Duodenal mucosa (tissue), 2 donors: Measurements from ENCODE around the gene DNAI4.
A peak's percentile ranks its signal among the peaks of the same experiment; 100 is the strongest.
"Not testable (repeated sequence)": the region's sequence is repeated elsewhere in the genome, so short reads cannot be mapped to it uniquely, and the experiment has no call there.

Source experiments
- H3K27ac ChIP-seq: one replicate; pipeline ENCODE4 v1.7.0; 2013; ENCODE audit warnings: low read depth, low read length
- H3K27me3 ChIP-seq, 2 donors: one replicate each; pipeline ENCODE4 v1.7.0; 2013; ENCODE audit warnings: low read length in 2 of 2, control low read depth in 1 of 2; ENCODE audit not compliant: insufficient read depth in 2 of 2, control insufficient read depth in 1 of 2
- H3K36me3 ChIP-seq, 2 donors: one replicate each; pipeline ENCODE4 v1.7.0; 2013; ENCODE audit warnings: low read length in 2 of 2, control low read depth in 1 of 2; ENCODE audit not compliant: insufficient read depth in 2 of 2, control insufficient read depth in 1 of 2
- H3K4me1 ChIP-seq, 2 donors: one replicate each; pipeline ENCODE4 v1.7.0; 2013; ENCODE audit warnings: low read length in 2 of 2, control low read depth in 1 of 2; ENCODE audit not compliant: insufficient read depth in 2 of 2, control insufficient read depth in 1 of 2
- H3K4me3 ChIP-seq, 2 donors: one replicate each; pipeline ENCODE4 v1.7.0; 2013; ENCODE audit warnings: low read length in 2 of 2, low read depth in 1 of 2
- H3K9ac ChIP-seq, 2 donors: one replicate each; pipeline ENCODE4 v1.7.0; 2013; ENCODE audit warnings: low read length in 2 of 2, low read depth in 1 of 2
- H3K9me3 ChIP-seq, 2 donors: one replicate each; pipeline ENCODE4 v1.7.0; 2013; ENCODE audit warnings: low read length in 2 of 2, control low read depth in 1 of 2; ENCODE audit not compliant: control insufficient read depth in 1 of 2

DNAI4 gene

GRCh38 chr1:66924756-66925557 lies at the start of gene DNAI4, which contains the start of gene MIER1:
TSS of gene DNAI4 (minus strand) at chr1:66924856. CDS start at chr1:66924831, 25 bp downstream.
TSS of gene MIER1 (plus strand) at chr1:66924990. CDS start at chr1:66925029, 39 bp downstream.
- H3K4me3 ChIP-seq = peak within 1 kb of the TSS; percentile 85 to 86
- H3K36me3 ChIP-seq = no peaks in the 10 kb centered on the region
- H3K4me1 ChIP-seq = peaks cover 22 to 32% of the 10 kb centered on the region in 2 donors
- no peaks in the 10 kb centered on the region for H3K9me3 ChIP-seq
- H3K27ac ChIP-seq = peak within 1 kb of the TSS; percentile 89
- H3K9ac ChIP-seq = peak within 1 kb of the TSS; percentile 73 to 86
- no peaks in the 10 kb centered on the region for H3K27me3 ChIP-seq

- no peak overlapping the region for H3K9ac ChIP-seq
- H3K4me1 ChIP-seq = no peaks in the 10 kb centered on the region
- peaks cover 32 to 54% of the 10 kb centered on the region in 2 donors for H3K36me3 ChIP-seq
- H3K4me3 ChIP-seq = no peak overlapping the region
- no peaks in the 10 kb centered on the region for H3K27me3 ChIP-seq
- no peak overlapping the region for H3K27ac ChIP-seq
- no peaks in the 10 kb centered on the region for H3K9me3 ChIP-seq
Measured at GRCh38 chr1:66968574-66968973, 43.9 kb upstream of the DNAI4 start.

GRCh38 chr1:66966188-66966873 lies 41.7 kb upstream of the DNAI4 start:
- H3K27me3 ChIP-seq, H3K9ac ChIP-seq, H3K4me3 ChIP-seq, H3K4me1 ChIP-seq, H3K9me3 ChIP-seq, H3K27ac ChIP-seq: not testable (repeated sequence)
- peaks cover 26 to 65% of the 10 kb centered on the region in 2 donors for H3K36me3 ChIP-seq

- peaks cover 13 to 62% of the 10 kb centered on the region in 2 donors for H3K36me3 ChIP-seq
- no peaks in the 10 kb centered on the region for H3K27me3 ChIP-seq
- H3K4me1 ChIP-seq = no peaks in the 10 kb centered on the region
- no peak overlapping the region for H3K27ac ChIP-seq
- H3K9ac ChIP-seq = no peak overlapping the region
- no peaks in the 10 kb centered on the region for H3K9me3 ChIP-seq
- H3K4me3 ChIP-seq = no peak overlapping the region
Measured at GRCh38 chr1:66957938-66958337, 33.3 kb upstream of the DNAI4 start.

- Histone ChIP-seq H3K4me3 (no peak overlapping the region), H3K27me3 (no peaks in the 10 kb centered on the region), H3K27ac (no peak overlapping the region), H3K4me1 (no peaks in the 10 kb centered on the region), H3K36me3 (peaks cover 10 to 55% of the 10 kb centered on the region in 2 donors), H3K9me3 (no peaks in the 10 kb centered on the region), H3K9ac (no peak overlapping the region)
Measured at GRCh38 chr1:66954208-66954607, 29.6 kb upstream of the DNAI4 start.

- peaks cover 20 to 69% of the 10 kb centered on the region in 2 donors for H3K36me3 ChIP-seq
Measured at GRCh38 chr1:66951513-66951912, 26.9 kb upstream of the DNAI4 start.

GRCh38 chr1:66947267-66947666 lies 22.6 kb upstream of the DNAI4 start:
- Histone ChIP-seq H3K27ac (no peak overlapping the region), H3K4me1 (no peaks in the 10 kb centered on the region), H3K9ac (no peak overlapping the region), H3K9me3 (no peaks in the 10 kb centered on the region), H3K36me3 (peaks cover 22 to 52% of the 10 kb centered on the region in 2 donors), H3K27me3 (no peaks in the 10 kb centered on the region), H3K4me3 (no peak overlapping the region)

More at GRCh38 chr1:66951513-66951912, 26.9 kb upstream of the DNAI4 start:
- Histone ChIP-seq H3K9me3 (no peaks in the 10 kb centered on the region), H3K4me3 (no peak overlapping the region), H3K4me1 (no peaks in the 10 kb centered on the region), H3K9ac (no peak overlapping the region), H3K27me3 (no peaks in the 10 kb centered on the region), H3K27ac (no peak overlapping the region)

GRCh38 chr1:66945316-66945715 lies 20.7 kb upstream of the DNAI4 start:
- Histone ChIP-seq H3K27ac (no peak overlapping the region), H3K9me3 (no peaks in the 10 kb centered on the region), H3K27me3 (no peaks in the 10 kb centered on the region), H3K36me3 (peaks cover 22 to 41% of the 10 kb centered on the region in 2 donors), H3K4me3 (no peak overlapping the region), H3K4me1 (peaks cover 5 to 7% of the 10 kb centered on the region in 2 donors), H3K9ac (no peak overlapping the region)

GRCh38 chr1:66944330-66945274 lies 19.9 kb upstream of the DNAI4 start:
- no peak overlapping the region for H3K27ac ChIP-seq
- peaks cover 22 to 39% of the 10 kb centered on the region in 2 donors for H3K36me3 ChIP-seq
- no peak overlapping the region for H3K9ac ChIP-seq
- H3K27me3 ChIP-seq = no peaks in the 10 kb centered on the region
- peaks cover 5 to 7% of the 10 kb centered on the region in 2 donors for H3K4me1 ChIP-seq
- H3K4me3 ChIP-seq = no peak overlapping the region
- no peaks in the 10 kb centered on the region for H3K9me3 ChIP-seq
